Measurements from ENCODE around the gene SDK1. TPM values are rescaled to one million over a fixed set of nuclear protein-coding genes. Genes with fewer than 3 reads are reported as not detected.

SDK1 gene
- total RNA-seq, 3 donors from 2014 or later (not counting 1 experiment from before 2014, with no cell fraction given) = 0.05 to 0.11 TPM; not detected in 1

DNA sequence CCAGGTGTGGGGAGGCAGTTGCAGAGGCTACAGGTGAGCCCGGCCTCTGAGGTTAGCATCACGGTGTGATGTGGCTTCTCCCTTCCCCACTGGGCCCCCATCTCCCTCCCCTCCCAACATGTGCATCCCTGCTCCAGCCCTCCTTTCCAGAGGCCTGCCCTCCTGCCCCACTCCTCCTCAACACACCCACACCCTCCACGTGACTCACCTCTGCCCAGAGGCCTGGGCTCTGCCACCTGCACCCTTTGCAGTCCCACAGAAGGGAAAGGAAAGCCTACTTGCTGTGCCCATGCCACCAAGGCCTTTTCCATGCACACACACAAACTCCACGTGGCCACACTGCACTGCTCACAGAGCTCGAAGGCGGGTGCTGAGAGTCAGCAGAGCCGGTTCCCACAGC lies 880.4 kb downstream of the SDK1 start:
- 81% methylated on average over 7 of the region's 7 CpGs for WGBS (ENCODE audit: insufficient coverage)
- intact Hi-C loops (cut with micrococcal nuclease) = no loop called here
- H3K27ac ChIP-seq (ENCODE audit: low read length) = no peak overlapping the region
- H3K36me3 Mint-ChIP-seq = no peaks in the 10 kb centered on the region
- H3K36me3 ChIP-seq (ENCODE audit: control insufficient read depth, insufficient read depth, low read length) = no peaks in the 10 kb centered on the region
- no peak for DNase-seq
- H3K4me3 Mint-ChIP-seq = no peak overlapping the region
- H3K4me1 ChIP-seq (ENCODE audit: control insufficient read depth, insufficient read depth, low read length) = no peaks in the 10 kb centered on the region
- ATAC-seq = no peak
- no peaks in the 10 kb centered on the region for H3K9me3 ChIP-seq (ENCODE audit: control insufficient read depth, insufficient read depth, low read length)
- H3K4me1 Mint-ChIP-seq = no peaks in the 10 kb centered on the region
- no peaks in the 10 kb centered on the region for H3K9me3 Mint-ChIP-seq
- H3K27ac Mint-ChIP-seq = no peak overlapping the region
- no peaks in the 10 kb centered on the region for H3K27me3 ChIP-seq (ENCODE audit: control insufficient read depth, insufficient read depth, low read length)
- no peaks in the 10 kb centered on the region for H3K27me3 Mint-ChIP-seq (ENCODE audit: low read depth in 2 of 2)
- TF ChIP-seq, protein P1, sequence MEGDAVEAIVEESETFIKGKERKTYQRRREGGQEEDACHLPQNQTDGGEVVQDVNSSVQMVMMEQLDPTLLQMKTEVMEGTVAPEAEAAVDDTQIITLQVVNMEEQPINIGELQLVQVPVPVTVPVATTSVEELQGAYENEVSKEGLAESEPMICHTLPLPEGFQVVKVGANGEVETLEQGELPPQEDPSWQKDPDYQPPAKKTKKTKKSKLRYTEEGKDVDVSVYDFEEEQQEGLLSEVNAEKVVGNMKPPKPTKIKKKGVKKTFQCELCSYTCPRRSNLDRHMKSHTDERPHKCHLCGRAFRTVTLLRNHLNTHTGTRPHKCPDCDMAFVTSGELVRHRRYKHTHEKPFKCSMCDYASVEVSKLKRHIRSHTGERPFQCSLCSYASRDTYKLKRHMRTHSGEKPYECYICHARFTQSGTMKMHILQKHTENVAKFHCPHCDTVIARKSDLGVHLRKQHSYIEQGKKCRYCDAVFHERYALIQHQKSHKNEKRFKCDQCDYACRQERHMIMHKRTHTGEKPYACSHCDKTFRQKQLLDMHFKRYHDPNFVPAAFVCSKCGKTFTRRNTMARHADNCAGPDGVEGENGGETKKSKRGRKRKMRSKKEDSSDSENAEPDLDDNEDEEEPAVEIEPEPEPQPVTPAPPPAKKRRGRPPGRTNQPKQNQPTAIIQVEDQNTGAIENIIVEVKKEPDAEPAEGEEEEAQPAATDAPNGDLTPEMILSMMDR (IDR thresholded peaks at IDR 0.05) = no peak
- H3K4me3 ChIP-seq (ENCODE audit: low read length) = no peak overlapping the region

DNA sequence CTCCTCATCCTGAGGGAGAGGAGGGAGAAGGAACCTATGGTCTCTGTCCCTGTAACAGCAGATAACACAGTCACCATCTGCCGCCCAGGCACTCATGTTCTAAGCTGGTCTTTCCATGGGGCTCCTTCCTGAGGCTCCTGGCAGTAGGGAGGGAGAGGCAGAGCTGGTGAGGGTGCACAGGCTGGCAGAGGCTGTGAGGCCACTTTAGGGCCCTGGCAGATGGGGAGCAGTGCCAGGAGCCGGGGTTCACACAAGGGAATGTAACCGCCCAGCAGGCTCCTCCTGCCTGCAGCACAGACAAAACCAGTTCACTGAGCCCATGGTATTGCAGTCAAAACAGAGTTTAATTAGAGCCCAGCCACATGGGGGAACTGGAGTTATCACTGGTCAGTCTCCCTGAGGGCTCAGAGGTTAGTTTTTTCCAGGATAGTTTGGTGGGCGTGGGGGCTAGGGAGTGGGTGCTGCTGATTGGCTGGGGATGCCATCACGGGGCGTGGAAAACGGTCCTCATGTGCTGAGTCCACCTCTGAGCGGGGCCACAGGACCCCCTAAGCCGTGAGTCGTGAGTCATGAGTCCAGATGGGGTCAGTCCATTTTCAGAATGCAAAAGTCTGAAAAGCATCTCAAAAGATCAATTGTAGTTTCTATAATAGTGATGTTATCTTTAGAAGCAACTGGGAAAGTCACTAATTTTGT lies 881.7 kb downstream of the SDK1 start:
- Histone ChIP-seq H3K36me3 (ENCODE audit: control insufficient read depth, insufficient read depth, low read length) (no peaks in the 10 kb centered on the region), H3K27ac (ENCODE audit: low read length) (no peak overlapping the region), H3K4me3 (ENCODE audit: low read length) (no peak overlapping the region), H3K9me3 (ENCODE audit: control insufficient read depth, insufficient read depth, low read length) (no peaks in the 10 kb centered on the region), H3K27me3 (ENCODE audit: control insufficient read depth, insufficient read depth, low read length) (no peaks in the 10 kb centered on the region), H3K4me1 (ENCODE audit: control insufficient read depth, insufficient read depth, low read length) (no peaks in the 10 kb centered on the region)
- no peaks in the 10 kb centered on the region for H3K27me3 Mint-ChIP-seq (ENCODE audit: low read depth in 2 of 2)
- intact Hi-C loops (cut with micrococcal nuclease) = no loop called here
- H3K9me3 Mint-ChIP-seq = no peaks in the 10 kb centered on the region
- WGBS (ENCODE audit: insufficient coverage) = 85% methylated on average over 10 of the region's 10 CpGs
- no peaks in the 10 kb centered on the region for H3K36me3 Mint-ChIP-seq
- no peak overlapping the region for H3K27ac Mint-ChIP-seq
- ATAC-seq (no peak), DNase-seq (no peak)
- TF ChIP-seq, protein P1 (IDR thresholded peaks at IDR 0.05) = no peak
- no peak overlapping the region for H3K4me3 Mint-ChIP-seq
- H3K4me1 Mint-ChIP-seq = no peaks in the 10 kb centered on the region

DNA sequence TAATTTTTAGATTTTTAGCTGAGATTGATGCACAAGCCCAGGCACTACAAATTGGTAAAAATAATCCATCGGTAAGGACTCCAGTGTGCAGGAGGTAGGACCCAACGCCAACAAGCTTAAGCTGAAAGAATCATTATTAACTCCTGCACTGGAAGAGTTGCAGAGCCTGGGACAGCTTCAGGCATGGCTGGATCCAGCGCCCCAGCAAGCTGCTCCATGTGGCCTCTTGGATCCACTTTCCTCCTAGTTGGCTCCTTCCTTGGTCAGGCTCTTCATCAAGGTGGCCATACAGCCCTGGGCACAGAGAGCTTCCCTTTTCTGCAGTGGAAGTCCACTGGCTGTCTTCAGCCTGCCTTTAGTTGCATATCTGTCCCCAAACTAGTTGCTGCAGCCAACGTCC lies 883.6 kb downstream of the SDK1 start:
- intact Hi-C loops (cut with micrococcal nuclease) = no loop called here
- no peak overlapping the region for H3K4me3 Mint-ChIP-seq
- Histone ChIP-seq H3K27me3 (ENCODE audit: control insufficient read depth, insufficient read depth, low read length) (no peaks in the 10 kb centered on the region), H3K4me1 (ENCODE audit: control insufficient read depth, insufficient read depth, low read length) (no peaks in the 10 kb centered on the region), H3K36me3 (ENCODE audit: control insufficient read depth, insufficient read depth, low read length) (no peaks in the 10 kb centered on the region), H3K9me3 (ENCODE audit: control insufficient read depth, insufficient read depth, low read length) (no peaks in the 10 kb centered on the region), H3K4me3 (ENCODE audit: low read length) (no peak overlapping the region), H3K27ac (ENCODE audit: low read length) (no peak overlapping the region)
- no peaks in the 10 kb centered on the region for H3K27me3 Mint-ChIP-seq (ENCODE audit: low read depth in 2 of 2)
- 76% methylated on average over 4 of the region's 4 CpGs for WGBS (ENCODE audit: insufficient coverage)
- H3K9me3 Mint-ChIP-seq = no peaks in the 10 kb centered on the region
- TF ChIP-seq, protein P1 (IDR thresholded peaks at IDR 0.05) = no peak
- H3K4me1 Mint-ChIP-seq = no peaks in the 10 kb centered on the region
- no peak overlapping the region for H3K27ac Mint-ChIP-seq
- ATAC-seq = no peak
- no peaks in the 10 kb centered on the region for H3K36me3 Mint-ChIP-seq
- DNase-seq = no peak

DNA sequence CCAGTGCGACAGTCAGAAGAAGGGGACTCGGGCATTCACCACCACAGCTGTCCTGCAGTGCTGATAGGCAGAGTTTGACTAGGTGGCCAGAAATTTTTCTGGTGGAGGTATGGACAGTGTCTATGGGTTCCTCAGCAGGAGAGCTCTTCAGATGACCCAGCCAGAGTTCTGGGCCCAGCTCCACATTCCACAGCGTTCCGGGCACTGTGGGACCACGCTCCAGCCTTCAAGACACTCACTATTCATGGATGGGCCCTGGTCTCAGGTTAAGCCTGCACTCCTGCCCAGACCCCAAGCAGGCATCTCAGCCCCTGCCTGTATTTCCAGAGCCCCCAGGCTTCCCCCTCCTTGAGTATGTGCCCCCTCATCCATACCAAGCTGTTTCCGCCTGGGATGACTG lies 884.1 kb downstream of the SDK1 start:
- Histone ChIP-seq H3K36me3 (ENCODE audit: control insufficient read depth, insufficient read depth, low read length) (no peaks in the 10 kb centered on the region), H3K4me1 (ENCODE audit: control insufficient read depth, insufficient read depth, low read length) (no peaks in the 10 kb centered on the region), H3K4me3 (ENCODE audit: low read length) (no peak overlapping the region), H3K27ac (ENCODE audit: low read length) (no peak overlapping the region), H3K27me3 (ENCODE audit: control insufficient read depth, insufficient read depth, low read length) (no peaks in the 10 kb centered on the region), H3K9me3 (ENCODE audit: control insufficient read depth, insufficient read depth, low read length) (no peaks in the 10 kb centered on the region)
- 88% methylated on average over 6 of the region's 6 CpGs for WGBS (ENCODE audit: insufficient coverage)
- Mint-ChIP-seq H3K27me3 (ENCODE audit: low read depth in 2 of 2) (no peaks in the 10 kb centered on the region), H3K27ac (no peak overlapping the region), H3K4me1 (no peaks in the 10 kb centered on the region), H3K4me3 (no peak overlapping the region), H3K36me3 (no peaks in the 10 kb centered on the region), H3K9me3 (no peaks in the 10 kb centered on the region)
- TF ChIP-seq, protein P1 (IDR thresholded peaks at IDR 0.05) = no peak
- ATAC-seq = no peak
- intact Hi-C loops (cut with micrococcal nuclease) = no loop called here
- DNase-seq = no peak
